IMR-90 (cell line): ENCODE measurements around the gene CLDN6. TPM values are rescaled to one million over a fixed set of nuclear protein-coding genes. Genes with fewer than 3 reads are reported as not detected.

Source experiments
- ATAC-seq: fragments of 200-7000 bp; cut with Tn5 transposase; 2 replicates; pipeline ENCODE4 v1.9.1; 2020; ENCODE audit warnings: low read depth, mild to moderate bottlenecking, moderate library complexity
- BruUV-seq: library from RNA; stranded (reverse); fragments of 400-500 nt; replicated peaks from 2 replicates; lab custom pipeline; 2021; lab: Mats Ljungman, UMichigan
- CTCF ChIA-PET: fragments of 300-600 bp; formaldehyde crosslinking; extraction: SDS; loops from one replicate; lab custom pipeline; 2021; ENCODE audit warnings: antibody characterized with exemption; lab: Yijun Ruan, JAX
- POLR2A ChIA-PET: fragments of 300-600 bp; sonication (Branson Sonifier 250); formaldehyde crosslinking; loops from one replicate; lab custom pipeline; 2022; ENCODE audit warnings: antibody characterized with exemption; ENCODE audit not compliant: unreplicated experiment; lab: Charles Lee
- DNase-seq: peaks from one replicate; pipeline ENCODE4 v3.0.0; 2013
- H2AFZ ChIP-seq: replicated peaks from 2 replicates; pipeline ENCODE3; 2013; ENCODE audit warnings: low read length, mild to moderate bottlenecking; ENCODE audit not compliant: poor library complexity
- H2AK5ac ChIP-seq: 2 replicates; pipeline ENCODE4 v1.6.1; 2013; ENCODE audit warnings: low read depth, low read length, inconsistent platforms
- H2AK9ac ChIP-seq: replicated peaks from 2 replicates; pipeline ENCODE3; 2013; ENCODE audit warnings: mild to moderate bottlenecking, low read depth, low read length, moderate library complexity; ENCODE audit not compliant: poor library complexity
- H2BK120ac ChIP-seq: 2 replicates; pipeline ENCODE4 v1.6.1; 2013; ENCODE audit warnings: low read depth, low read length, inconsistent platforms
- H2BK15ac ChIP-seq: 3 replicates; pipeline ENCODE4 v1.6.1; 2013; ENCODE audit warnings: low read depth, low read length, inconsistent platforms
- H2BK20ac ChIP-seq: 2 replicates; pipeline ENCODE4 v1.6.1; 2013; ENCODE audit warnings: low read depth, mild to moderate bottlenecking, inconsistent platforms, low read length, moderate library complexity
- H2BK5ac ChIP-seq: 2 replicates; pipeline ENCODE4 v1.6.1; 2013; ENCODE audit warnings: mild to moderate bottlenecking, low read depth, low read length, inconsistent platforms; ENCODE audit not compliant: poor library complexity, severe bottlenecking
- H3K14ac ChIP-seq: replicated peaks from 2 replicates; pipeline ENCODE4 v1.6.1; 2013; ENCODE audit warnings: low read depth, low read length, inconsistent platforms
- H3K18ac ChIP-seq: 2 replicates; pipeline ENCODE4 v1.6.1; 2013; ENCODE audit warnings: low read depth, low read length, control low read depth
- H3K23ac ChIP-seq: 2 replicates; pipeline ENCODE4 v1.6.1; 2013; ENCODE audit warnings: low read depth, low read length, inconsistent platforms
- H3K27ac ChIP-seq: 2 replicates; pipeline ENCODE4 v1.5.1; 2013; ENCODE audit warnings: mild to moderate bottlenecking, control low read depth, low read length; ENCODE audit not compliant: insufficient read depth
- H3K27me3 ChIP-seq: 2 replicates; pipeline ENCODE4 v1.6.1; 2013; ENCODE audit warnings: low read length; ENCODE audit not compliant: control insufficient read depth, insufficient read depth
- H3K36me3 ChIP-seq: 2 replicates; pipeline ENCODE4 v1.6.1; 2013; ENCODE audit warnings: low read length, mixed read lengths; ENCODE audit not compliant: control insufficient read depth, insufficient read depth
- H3K4ac ChIP-seq: 2 replicates; pipeline ENCODE4 v1.6.1; 2013; ENCODE audit warnings: low read depth, low read length, inconsistent platforms
- H3K4me1 ChIP-seq: 2 replicates; pipeline ENCODE4 v1.6.1; 2013; ENCODE audit warnings: low read length, mixed read lengths; ENCODE audit not compliant: control insufficient read depth, insufficient read depth
- H3K4me2 ChIP-seq: 2 replicates; pipeline ENCODE4 v1.6.1; 2013; ENCODE audit warnings: low read depth, mild to moderate bottlenecking, control low read depth, low read length, moderate library complexity
- H3K4me3 ChIP-seq: 2 replicates; pipeline ENCODE4 v1.5.1; 2013; ENCODE audit warnings: low read depth, mild to moderate bottlenecking, control low read depth, low read length, moderate library complexity; ENCODE audit not compliant: insufficient read depth
- H3K56ac ChIP-seq: 2 replicates; pipeline ENCODE4 v1.6.1; 2013; ENCODE audit warnings: low read length, inconsistent platforms; ENCODE audit not compliant: insufficient read depth; ENCODE audit errors: extremely low read depth
- H3K79me1 ChIP-seq, 2 experiments: 2 replicates each; pipeline ENCODE4 v1.6.1; 2013; ENCODE audit warnings: low read length in 2 of 2, inconsistent platforms in 1 of 2, low read depth in 1 of 2
- H3K9ac ChIP-seq: 2 replicates; pipeline ENCODE4 v1.6.1; 2013; ENCODE audit warnings: low read depth, low read length, control low read depth
- H3K9me1 ChIP-seq: 2 replicates; pipeline ENCODE4 v1.6.1; 2013; ENCODE audit warnings: low read length, inconsistent platforms; ENCODE audit not compliant: insufficient read depth
- H3K9me3 ChIP-seq: 2 replicates; pipeline ENCODE4 v1.6.1; 2013; ENCODE audit warnings: low read length; ENCODE audit not compliant: control insufficient read depth, insufficient read depth
- H4K20me1 ChIP-seq: 2 replicates; pipeline ENCODE4 v1.6.1; 2013; ENCODE audit warnings: low read length, inconsistent platforms; ENCODE audit not compliant: insufficient read depth
- H4K5ac ChIP-seq: 2 replicates; pipeline ENCODE4 v1.6.1; 2013; ENCODE audit warnings: mild to moderate bottlenecking, low read depth, low read length, control low read depth
- H4K8ac ChIP-seq, 2 experiments: 2 replicates each; pipeline ENCODE4 v1.6.1; 2013; ENCODE audit warnings: low read depth in 2 of 2, low read length in 2 of 2, control low read depth in 1 of 2, inconsistent platforms in 1 of 2
- H4K91ac ChIP-seq: 2 replicates; pipeline ENCODE4 v1.6.1; 2013; ENCODE audit warnings: low read depth, low read length, inconsistent platforms; ENCODE audit not compliant: insufficient read depth
- MAZ ChIP-seq: IDR thresholded peaks from 2 replicates; pipeline ENCODE4 v1.6.1; 2012; ENCODE audit warnings: low read depth, mild to moderate bottlenecking, low read length, improper control_type of control experiment, moderate library complexity, borderline replicate concordance
- POLR2A ChIP-seq: IDR thresholded peaks from 2 replicates; pipeline ENCODE4 v1.6.1; 2012; ENCODE audit warnings: mild to moderate bottlenecking, low read depth, low read length
- WGBS, 2 experiments: methylation state at CpG; one replicate each; pipeline versions ENCODE4 v1.1.5 to v1.1.7; 2013; ENCODE audit warnings: missing lambda C conversion rate in 2 of 2; ENCODE audit not compliant: insufficient read length in 1 of 2; ENCODE audit errors: extremely low coverage in 2 of 2; 5-methylcytosine and 5-hydroxymethylcytosine counted together
- dilution Hi-C: fragments of 300-500 bp; cut with HindIII; formaldehyde crosslinking; loops from one replicate; pipeline ENCODE4 v1.14.3; 2018; ENCODE audit warnings: low sequenced_read_pairs; ENCODE audit not compliant: unreplicated experiment
- in situ Hi-C: fragments of 300-500 bp; cut with MboI; formaldehyde crosslinking; loops from 3 replicates; pipeline ENCODE4 v1.14.3; 2019; ENCODE audit warnings: low sequenced_read_pairs, inconsistent platforms, mixed read lengths
- intact Hi-C: fragments of 100-400 bp; cut with micrococcal nuclease; formaldehyde crosslinking; loops from 2 replicates; pipeline ENCODE4 v1.10.0; 2022
- polyA plus RNA-seq, 3 experiments: library from polyadenylated mRNA; depleted of rRNA; stranded (reverse); fragments of >200 nt; gene quantifications; 2 replicates each; pipeline ENCODE4 v1.2.3, GENCODE V29; 2012; ENCODE audit warnings: low replicate concordance in 1 of 3
- total RNA-seq: library from RNA; depleted of rRNA; stranded (reverse); fragments of >200 nt; gene quantifications from 2 replicates; pipeline ENCODE4 v1.2.3, GENCODE V29; 2012

Gene CLDN6
- total and polyA plus RNA-seq, 2 of the 4 experiments (the other 2 are of a cell fraction), result 0.14 TPM; not detected in 1

GRCh38 chr16:3022684-3023414 is 4.9 kb upstream of the CLDN6 start:
- in situ Hi-C loops (no loop called here), dilution Hi-C loops (no loop called here), intact Hi-C loops (loop anchor here (1.0 kb wide), 1 partner anchor 40 kb away; no protein-coding TSS in a partner anchor)
- peak overlapping the region; percentile 99 for H4K91ac ChIP-seq
- CTCF ChIA-PET, result interaction anchor here (0.9 to 2.7 kb wide), 3 partner anchors 8 to 107 kb away, joined by 3 to 12 read pairs (median 6); no protein-coding TSS in a partner anchor
- H3K9ac ChIP-seq, result peak overlapping the region; percentile 99
- no peaks in the 10 kb centered on the region for H3K27me3 ChIP-seq
- POLR2A ChIA-PET, result interaction anchor here (0.5 to 2.0 kb wide), 5 partner anchors 9 to 110 kb away, joined by 3 to 7 read pairs (median 3); partner anchors contain the start of gene CLDN9
- no peaks in the 10 kb centered on the region for H3K9me1 ChIP-seq
- no TSS peak for BruUV-seq
- WGBS, 2 experiments, result 0% methylated on average over 1 of the region's 8 CpGs; no CpG with 5 or more reads in 1 of the 2 experiments
- peak overlapping the region; percentile 87; the same call in 2 of the 3 replicates for H2BK15ac ChIP-seq
- H3K4me3 ChIP-seq, result peak overlapping the region; percentile 57
- H4K8ac ChIP-seq, result peak overlapping the region; percentile 98
- peak overlapping the region; percentile 90 for H4K5ac ChIP-seq
- H2AK5ac ChIP-seq, result peak overlapping the region; percentile 99
- peak overlapping the region; percentile 95 for H3K4me2 ChIP-seq
- H2BK20ac ChIP-seq, result peak overlapping the region; percentile 53
- DNase-seq, result peak; percentile 20
- peak overlapping the region; percentile 93 for H2AK9ac ChIP-seq
- peak overlapping the region; percentile 100 for H3K56ac ChIP-seq
- H3K14ac ChIP-seq, result peak overlapping the region; percentile 97
- peak overlapping the region; percentile 93 for H2BK120ac ChIP-seq
- no peak for ATAC-seq
- H3K27ac ChIP-seq, result peak overlapping the region; percentile 100
- TF ChIP-seq POLR2A (peak; percentile 3; the same call in 1 of the 2 replicates), MAZ (no peak)
- H3K23ac ChIP-seq, result peak overlapping the region; percentile 99
- H3K18ac ChIP-seq, result peak overlapping the region; percentile 96
- H3K4ac ChIP-seq, result peak overlapping the region; percentile 99
- H3K4me1 ChIP-seq, result peaks cover 11% of the 10 kb centered on the region
- H3K79me1 ChIP-seq, result peaks cover 0 to 27% of the 10 kb centered on the region in 2 experiments; a peak in 2 of 4 replicates
- H3K9me3 ChIP-seq, result no peaks in the 10 kb centered on the region
- H2BK5ac ChIP-seq, result peak overlapping the region; percentile 99
- H4K20me1 ChIP-seq, result peaks cover 33% of the 10 kb centered on the region
- peaks cover 22% of the 10 kb centered on the region for H3K36me3 ChIP-seq
- peak overlapping the region; percentile 16 for H2AFZ ChIP-seq
